Thyroid gland (tissue), 4 donors: ENCODE results near the gene PCMTD2. TPM values are rescaled to one million over a fixed set of nuclear protein-coding genes. Genes with fewer than 3 reads are reported as not detected.

Experiments used
- DNase-seq, 2 donors: peaks; one replicate each; pipeline ENCODE4 v3.0.0-alpha.2; 2019
- H3K27ac ChIP-seq, 3 donors: fragments of 200-600 bp; sonication (generic); 1 replicate in 2 of 3; 2 replicates in 1 of 3; pipeline ENCODE4 v1.5.1; 2016 to 2019; ENCODE audit warnings: mild to moderate bottlenecking in 1 of 3, moderate library complexity in 1 of 3
- H3K27me3 ChIP-seq: fragments of 200-600 bp; sonication (generic); one replicate; pipeline ENCODE4 v1.5.1; 2019
- H3K36me3 ChIP-seq, 2 donors: fragments of 200-600 bp; sonication (generic); one replicate each; pipeline ENCODE4 v1.5.1; 2016 to 2019
- H3K4me1 ChIP-seq, 2 donors: fragments of 200-600 bp; sonication (generic); one replicate each; pipeline ENCODE4 v1.5.1; 2017 to 2019
- H3K4me3 ChIP-seq, 3 donors: fragments of 200-600 bp; sonication (generic); replicated peaks in 1 of 3; 1 replicate in 2 of 3; 2 replicates in 1 of 3; pipeline ENCODE4 v1.5.1; 2016; ENCODE audit warnings: mild to moderate bottlenecking in 1 of 3
- H3K9me3 ChIP-seq: fragments of 200-600 bp; sonication (generic); one replicate; pipeline ENCODE4 v1.5.1; 2017
- POLR2A ChIP-seq, 2 donors: fragments of 450-650 bp; IDR thresholded peaks; one replicate each; pipeline ENCODE4 v1.6.1; 2017; ENCODE audit warnings: antibody characterized with exemption in 2 of 2, mild to moderate bottlenecking in 2 of 2, moderate library complexity in 1 of 2
- WGBS, 2 donors: methylation state at CpG; one replicate each; pipeline ENCODE4 v1.1.5; 2017; 5-methylcytosine and 5-hydroxymethylcytosine counted together
- intact Hi-C: fragments of 100-400 bp; cut with DNase I; formaldehyde crosslinking; loops from one replicate; pipeline ENCODE4 v1.15.1; 2023
- total RNA-seq, 4 donors: library from RNA; depleted of rRNA; stranded (reverse); fragments of >200 nt; gene quantifications; one replicate each; pipeline ENCODE4 v1.2.3, GENCODE V29; 2016
- TF ChIP-seq, protein P1 (sequence below), 6 experiments: fragments of 200-600 bp in 3 of 6; fragments of 450-650 bp in 3 of 6; sonication (generic) in 3 of 6; IDR thresholded peaks; one replicate each; pipeline ENCODE4 v1.5.1; 2016 to 2019; ENCODE audit warnings: antibody characterized with exemption in 6 of 6, mild to moderate bottlenecking in 2 of 6, inconsistent platforms in 1 of 6, moderate library complexity in 1 of 6

The PCMTD2 gene
- total RNA-seq, 4 donors from 2014 or later, result 87.0 to 156 (median 124) TPM

GRCh38 chr20:64242797-64243475 lies 12.6 kb upstream of the PCMTD2 start:
- 88 to 98% methylated on average over 4 of the region's 4 CpGs for WGBS, 2 donors
- no peak overlapping the region for H3K27ac ChIP-seq
- no peak overlapping the region for H3K4me3 ChIP-seq
- DNase-seq, result no peak
- H3K27me3 ChIP-seq, result no peaks in the 10 kb centered on the region
- no peak for TF ChIP-seq POLR2A (IDR thresholded peaks at IDR 0.05)
- TF ChIP-seq, protein P1, sequence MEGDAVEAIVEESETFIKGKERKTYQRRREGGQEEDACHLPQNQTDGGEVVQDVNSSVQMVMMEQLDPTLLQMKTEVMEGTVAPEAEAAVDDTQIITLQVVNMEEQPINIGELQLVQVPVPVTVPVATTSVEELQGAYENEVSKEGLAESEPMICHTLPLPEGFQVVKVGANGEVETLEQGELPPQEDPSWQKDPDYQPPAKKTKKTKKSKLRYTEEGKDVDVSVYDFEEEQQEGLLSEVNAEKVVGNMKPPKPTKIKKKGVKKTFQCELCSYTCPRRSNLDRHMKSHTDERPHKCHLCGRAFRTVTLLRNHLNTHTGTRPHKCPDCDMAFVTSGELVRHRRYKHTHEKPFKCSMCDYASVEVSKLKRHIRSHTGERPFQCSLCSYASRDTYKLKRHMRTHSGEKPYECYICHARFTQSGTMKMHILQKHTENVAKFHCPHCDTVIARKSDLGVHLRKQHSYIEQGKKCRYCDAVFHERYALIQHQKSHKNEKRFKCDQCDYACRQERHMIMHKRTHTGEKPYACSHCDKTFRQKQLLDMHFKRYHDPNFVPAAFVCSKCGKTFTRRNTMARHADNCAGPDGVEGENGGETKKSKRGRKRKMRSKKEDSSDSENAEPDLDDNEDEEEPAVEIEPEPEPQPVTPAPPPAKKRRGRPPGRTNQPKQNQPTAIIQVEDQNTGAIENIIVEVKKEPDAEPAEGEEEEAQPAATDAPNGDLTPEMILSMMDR (IDR thresholded peaks at IDR 0.05), result no peak
- intact Hi-C loops, result no loop called here
- H3K36me3 ChIP-seq, result no peaks in the 10 kb centered on the region
- no peaks in the 10 kb centered on the region for H3K4me1 ChIP-seq
- H3K9me3 ChIP-seq, result no peaks in the 10 kb centered on the region

DNA sequence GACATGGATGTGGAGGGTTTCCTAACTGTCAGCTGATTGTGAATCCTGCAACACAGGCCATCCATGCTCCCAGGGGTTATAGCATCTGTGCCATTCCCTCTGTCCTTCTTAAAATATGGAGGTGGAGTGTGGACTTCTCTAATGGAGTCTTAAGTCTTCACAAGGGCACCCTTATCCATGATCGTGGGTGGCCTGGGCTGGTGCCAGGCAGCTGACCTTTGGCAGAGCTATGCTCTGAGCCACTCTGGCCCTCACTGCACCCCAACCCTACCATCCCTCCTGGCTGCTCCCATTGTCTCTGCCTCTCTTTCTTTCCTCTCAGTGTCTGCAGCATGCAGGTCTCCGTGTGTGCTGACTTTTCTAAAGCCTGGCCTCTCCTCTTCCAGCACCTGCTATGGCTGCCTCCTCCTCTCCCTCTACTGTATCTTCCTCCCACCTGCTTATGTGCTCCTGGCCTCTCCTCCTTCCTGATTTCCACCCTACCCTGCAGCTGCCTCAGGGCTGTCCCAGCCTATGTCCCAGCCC lies 11.2 kb upstream of the PCMTD2 start:
- no peak overlapping the region for H3K27ac ChIP-seq
- no peak for DNase-seq
- no peaks in the 10 kb centered on the region for H3K36me3 ChIP-seq
- no peak for TF ChIP-seq POLR2A (IDR thresholded peaks at IDR 0.05)
- TF ChIP-seq, protein P1 (IDR thresholded peaks at IDR 0.05), result no peak
- no peaks in the 10 kb centered on the region for H3K9me3 ChIP-seq
- intact Hi-C loops, result no loop called here
- 59 to 68% methylated on average over 2 of the region's 2 CpGs for WGBS, 2 donors
- H3K4me1 ChIP-seq, result no peaks in the 10 kb centered on the region
- H3K27me3 ChIP-seq, result no peaks in the 10 kb centered on the region
- H3K4me3 ChIP-seq, result no peak overlapping the region

DNA sequence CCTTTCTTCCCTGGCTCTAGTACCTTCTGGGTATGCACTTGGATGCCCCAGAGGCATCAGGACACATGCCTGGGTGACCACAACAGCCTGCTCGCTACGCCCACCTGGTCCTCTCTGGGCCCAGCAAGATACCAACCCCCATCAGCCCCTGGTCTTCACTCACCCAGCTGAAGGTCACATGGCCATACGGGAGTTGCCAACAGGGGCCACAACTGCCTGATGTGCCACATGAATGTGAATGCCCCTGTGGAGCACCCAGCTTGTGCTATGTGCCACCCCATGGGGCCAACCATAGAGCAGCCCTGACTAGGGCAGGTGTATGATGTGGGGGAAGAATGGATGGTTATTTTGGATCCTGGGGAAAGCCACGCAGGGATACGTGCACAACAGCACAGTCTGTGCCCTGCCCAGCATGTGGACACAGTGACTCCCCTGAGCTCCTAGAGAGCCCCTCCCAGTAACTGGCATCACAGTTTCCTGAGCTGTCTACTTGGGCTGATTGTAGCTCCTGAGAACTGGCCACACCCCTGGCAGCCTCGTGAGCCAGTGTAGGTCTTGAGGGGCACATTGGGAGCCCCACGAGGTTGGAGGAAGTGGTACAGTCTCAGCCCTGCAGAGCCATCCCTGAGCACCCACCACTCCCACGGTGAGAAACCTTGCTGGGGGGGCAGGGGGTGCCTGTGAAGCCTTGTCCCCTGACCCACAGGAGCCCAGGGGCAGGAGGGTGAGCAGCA lies 10.5 kb upstream of the PCMTD2 start:
- H3K27ac ChIP-seq, result no peak overlapping the region
- H3K4me1 ChIP-seq, result no peaks in the 10 kb centered on the region
- WGBS, 2 donors, result 70 to 85% methylated on average over 6 to 7 of the region's 8 CpGs
- no peak overlapping the region for H3K4me3 ChIP-seq
- TF ChIP-seq, protein P1 (IDR thresholded peaks at IDR 0.05), result no peak
- no peak for TF ChIP-seq POLR2A (IDR thresholded peaks at IDR 0.05)
- DNase-seq, result no peak
- H3K36me3 ChIP-seq, result no peaks in the 10 kb centered on the region
- no peaks in the 10 kb centered on the region for H3K27me3 ChIP-seq
- intact Hi-C loops, result no loop called here
- H3K9me3 ChIP-seq, result no peaks in the 10 kb centered on the region

GRCh38 chr20:64245746-64246595 lies 9.6 kb upstream of the PCMTD2 start:
- H3K4me1 ChIP-seq, result no peaks in the 10 kb centered on the region
- intact Hi-C loops, result no loop called here
- DNase-seq, result no peak
- TF ChIP-seq, protein P1 (IDR thresholded peaks at IDR 0.05), result no peak
- TF ChIP-seq POLR2A (IDR thresholded peaks at IDR 0.05), result no peak
- no peaks in the 10 kb centered on the region for H3K9me3 ChIP-seq
- WGBS, 2 donors, result 87 to 93% methylated on average over 7 to 9 of the region's 9 CpGs
- no peak overlapping the region for H3K4me3 ChIP-seq
- no peak overlapping the region for H3K27ac ChIP-seq
- no peaks in the 10 kb centered on the region for H3K36me3 ChIP-seq
- H3K27me3 ChIP-seq, result no peaks in the 10 kb centered on the region
